Gastrocnemius medialis (tissue), 4 donors: ENCODE results near the gene AP4E1.

Source experiments
- CTCF ChIP-seq, 5 experiments: fragments of 450-650 bp in 3 of 5; fragments of 200-600 bp in 2 of 5; sonication (generic) in 2 of 5; IDR thresholded peaks in 4 of 5; conservative IDR thresholded peaks in 1 of 5; 1 replicate in 4 of 5; 2 replicates in 1 of 5; pipeline ENCODE4 v1.5.1; 2016 to 2019; ENCODE audit warnings: antibody characterized with exemption in 5 of 5, mild to moderate bottlenecking in 3 of 5, moderate library complexity in 3 of 5
- POLR2A ChIP-seq, 2 donors: fragments of 450-650 bp; IDR thresholded peaks; one replicate each; pipeline ENCODE4 v1.6.1; 2017; ENCODE audit warnings: antibody characterized with exemption in 2 of 2, mild to moderate bottlenecking in 2 of 2, moderate library complexity in 2 of 2

GRCh38 chr15:51025454-51025846, 117.0 kb downstream of the AP4E1 start:
- TF ChIP-seq CTCF (IDR thresholded peaks at IDR 0.05 in 4 of 5, conservative IDR thresholded peaks at IDR 0.05 in 1 of 5) (no peak), POLR2A (IDR thresholded peaks at IDR 0.05) (no peak)
